ENCODE data around the gene PDE8A.

Gene PDE8A

DNA sequence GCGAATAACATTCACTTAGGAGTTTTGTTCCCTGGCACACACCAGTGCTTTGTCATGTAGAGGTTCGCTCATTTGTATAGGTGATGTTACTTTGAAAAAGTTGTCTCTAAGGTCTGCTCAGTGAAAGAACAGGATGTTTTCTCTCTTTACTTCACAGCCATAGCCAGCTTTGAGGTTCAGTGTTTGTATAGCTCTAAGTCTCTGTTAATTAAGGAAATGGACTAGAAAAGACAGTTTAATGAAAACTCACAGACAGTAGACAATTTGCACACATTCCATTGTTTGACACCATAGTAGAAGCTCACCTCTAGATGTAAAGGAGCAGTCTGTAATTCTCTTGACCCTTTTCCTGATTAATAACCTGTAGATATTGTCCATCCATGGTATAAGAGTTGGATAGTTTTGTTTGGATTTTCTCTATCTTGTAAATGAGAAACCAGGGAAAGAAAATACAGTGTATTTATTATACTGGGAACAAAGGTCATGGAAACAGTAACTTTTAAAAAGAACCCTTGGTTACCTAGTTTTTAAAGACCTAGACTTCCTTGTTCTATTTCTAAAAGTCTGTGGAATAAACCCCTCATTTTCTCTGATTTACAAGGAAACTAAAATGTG is 50.4 kb downstream of the PDE8A start:
- DNase-seq (ENCODE audit: low read depth): no peak

DNA sequence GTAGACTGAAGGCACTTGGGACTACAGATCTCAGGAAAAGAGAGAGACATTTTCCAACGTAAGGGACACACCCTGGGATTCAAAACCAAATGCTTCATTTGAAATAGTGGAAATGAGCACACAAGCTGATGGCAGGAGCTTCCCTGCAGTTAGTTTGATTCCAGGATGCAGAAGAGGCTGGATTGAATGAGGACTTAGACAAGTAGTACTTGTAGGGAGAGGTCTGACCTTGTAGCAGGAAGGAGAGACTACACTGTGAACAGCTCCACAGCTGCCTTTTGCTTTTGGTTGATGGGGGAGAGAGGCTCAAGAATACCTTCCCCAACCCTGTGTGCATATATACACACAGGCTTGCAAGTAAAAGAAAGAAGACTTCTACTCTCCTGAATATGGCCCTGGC is 51.5 kb downstream of the PDE8A start:
- no peak for DNase-seq (ENCODE audit: low read depth)

DNA sequence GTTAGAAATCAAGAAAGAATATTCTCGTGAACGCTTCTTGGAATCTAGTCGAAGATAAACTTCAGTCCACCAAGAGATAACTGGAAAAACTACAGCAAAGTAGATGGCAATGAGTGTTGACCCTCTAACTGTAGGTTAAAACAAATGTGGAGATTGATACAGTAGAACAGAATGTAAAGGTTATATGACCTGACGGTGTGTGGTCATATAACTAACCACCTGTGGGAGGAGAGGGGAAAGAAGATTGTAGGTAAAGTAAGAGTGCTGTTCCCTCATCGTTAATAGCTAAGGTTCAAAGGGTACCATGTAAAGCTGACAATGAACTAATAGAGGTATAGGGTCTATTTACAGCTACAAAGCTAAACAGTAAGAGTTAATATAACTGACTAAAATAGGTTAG is 52.6 kb downstream of the PDE8A start:
- no peak for DNase-seq (ENCODE audit: low read depth)

DNA sequence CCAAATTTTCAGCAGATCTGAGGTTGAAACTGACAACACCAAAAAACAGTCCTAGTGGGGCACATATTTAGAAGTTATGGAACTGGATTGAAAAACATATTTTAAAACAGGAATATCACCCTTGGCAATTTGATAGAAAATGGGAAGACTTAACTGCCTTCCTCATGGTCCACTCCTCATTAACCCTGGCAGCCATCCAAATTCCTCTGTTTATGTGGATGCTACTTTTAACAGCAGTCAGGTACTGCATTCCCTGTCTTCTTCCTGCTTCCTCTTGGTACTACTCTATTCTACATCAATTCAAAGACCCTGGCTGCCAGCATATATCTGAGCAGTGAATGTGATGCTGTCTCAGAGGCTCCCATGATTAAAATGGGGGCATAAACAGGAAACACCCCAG is 54.3 kb downstream of the PDE8A start:
- DNase-seq (ENCODE audit: low read depth): no peak

DNA sequence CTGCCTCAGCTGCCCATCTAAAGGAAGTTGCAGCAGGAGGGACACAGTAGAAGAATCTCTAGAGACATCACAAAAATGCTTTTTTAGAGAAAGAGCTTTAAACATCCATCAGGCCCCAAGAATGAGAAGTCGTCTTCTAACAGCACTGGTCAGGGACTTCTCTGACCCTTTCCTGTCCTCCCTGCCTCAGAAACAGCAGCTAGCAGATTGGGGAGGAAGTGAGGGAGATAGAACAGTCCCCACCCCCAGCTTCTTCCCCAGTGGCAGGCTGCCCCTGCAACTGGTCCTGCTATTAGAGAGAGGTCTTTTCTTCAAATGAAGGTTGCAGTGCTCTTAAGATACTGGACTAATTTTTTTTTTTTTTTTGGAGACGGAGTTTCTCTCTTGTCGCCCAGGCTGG is 55.1 kb downstream of the PDE8A start:
- DNase-seq (ENCODE audit: low read depth): no peak

DNA sequence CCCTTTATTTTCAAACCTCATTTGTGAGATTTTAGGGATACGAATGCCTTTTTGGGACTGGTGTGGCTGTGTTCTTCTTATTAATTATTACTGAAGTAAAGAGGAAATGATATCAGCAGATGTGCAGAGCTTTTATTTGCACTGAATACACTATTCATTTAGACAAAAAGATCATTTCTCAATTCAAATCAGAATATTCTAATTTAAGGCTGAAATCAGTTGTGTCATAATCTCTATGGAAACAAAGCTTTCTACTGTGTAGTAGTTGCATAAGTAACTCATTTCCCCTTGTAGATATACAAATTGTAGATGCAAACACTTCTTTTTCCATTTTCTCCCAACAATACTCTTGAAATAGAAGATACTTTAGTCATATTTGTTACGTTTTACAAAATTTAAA is 56.0 kb downstream of the PDE8A start:
- DNase-seq (ENCODE audit: low read depth): no peak

DNA sequence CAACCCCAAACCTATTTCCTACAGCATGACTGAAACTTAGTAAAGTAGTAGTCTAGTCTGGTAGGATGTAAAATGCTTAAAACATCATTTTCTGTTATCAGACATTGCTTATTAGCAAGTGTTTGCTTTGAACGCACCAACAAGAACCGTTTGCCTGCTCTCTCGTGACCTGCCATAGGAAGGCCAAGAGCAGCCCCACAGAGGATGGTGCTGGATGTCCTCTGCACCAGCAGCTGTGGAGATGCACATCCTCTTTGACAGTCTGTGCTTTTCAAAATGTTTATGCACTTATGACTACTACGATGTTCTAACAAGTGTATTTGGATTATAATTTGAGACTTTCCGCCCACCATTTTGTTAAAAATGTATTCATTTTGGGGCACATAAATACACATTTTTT is 59.6 kb downstream of the PDE8A start:
- no peak for DNase-seq (ENCODE audit: low read depth)

DNA sequence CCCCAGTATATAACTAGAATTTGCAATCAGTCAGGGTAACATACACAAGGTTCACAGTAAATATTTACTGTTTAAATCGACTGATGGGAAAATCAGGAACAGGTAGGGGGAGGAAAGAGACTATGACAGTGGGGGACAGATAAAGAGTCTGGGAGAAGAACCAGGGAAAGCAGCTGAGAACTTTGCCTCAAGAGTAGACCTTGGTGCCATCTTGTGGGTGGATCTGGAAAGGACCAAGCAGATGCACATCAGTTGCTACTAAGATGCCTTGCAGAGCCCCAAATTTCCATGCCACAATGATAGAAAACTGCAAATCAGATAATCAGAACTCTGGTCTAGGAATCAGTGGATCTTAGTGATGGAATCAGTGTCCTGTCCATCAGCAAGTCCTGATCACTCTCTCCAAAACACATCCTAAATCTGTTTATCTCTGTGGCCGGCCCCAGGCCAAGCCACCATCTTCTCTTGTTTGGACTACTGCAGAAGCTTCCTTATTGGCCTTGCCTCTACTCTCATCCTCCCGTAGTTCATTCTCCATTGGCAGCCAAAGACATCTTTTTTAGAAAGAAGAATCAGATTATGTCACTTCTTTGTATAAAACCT is 62.7 kb downstream of the PDE8A start:
- no peak for DNase-seq (ENCODE audit: low read depth)

DNA sequence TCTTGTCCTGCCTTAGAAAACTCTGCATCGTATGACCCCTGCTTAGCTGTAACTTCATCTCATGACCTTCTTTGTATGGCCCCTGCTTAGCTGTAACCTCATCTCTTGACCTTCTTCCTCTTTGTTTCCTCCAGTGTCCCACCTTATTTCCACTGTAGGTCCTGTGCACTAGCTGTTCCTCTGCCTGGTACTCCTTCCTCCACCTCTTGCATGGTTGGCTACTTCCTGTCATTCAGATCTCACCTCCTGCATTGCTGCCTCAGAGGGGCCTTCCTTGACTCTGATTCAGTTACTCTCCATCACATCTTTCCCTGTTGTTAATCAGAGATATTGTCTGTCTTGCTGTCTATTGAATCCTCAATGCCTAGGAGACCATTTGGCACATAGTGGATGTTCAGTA is 63.2 kb downstream of the PDE8A start:
- DNase-seq (ENCODE audit: low read depth): no peak

DNA sequence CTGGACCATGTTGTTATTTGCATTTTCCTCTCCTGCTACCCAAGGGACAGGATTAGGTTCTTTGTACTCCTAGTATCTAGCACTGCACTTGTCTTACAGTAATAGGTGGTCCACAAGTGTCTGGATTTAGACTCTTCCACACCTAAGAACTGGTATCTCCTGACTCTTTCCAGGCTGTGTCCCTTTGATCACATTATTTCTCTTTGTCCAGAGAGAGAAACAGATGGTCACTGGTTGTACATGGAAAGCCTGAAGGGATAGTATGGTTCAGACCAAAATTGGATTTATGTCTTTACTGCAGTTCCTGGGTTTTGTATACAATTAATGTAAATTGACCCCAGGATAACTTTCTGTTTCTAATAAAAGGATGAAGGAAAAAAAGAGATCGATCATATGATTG is 64.0 kb downstream of the PDE8A start:
- no peak for DNase-seq (ENCODE audit: low read depth)

DNA sequence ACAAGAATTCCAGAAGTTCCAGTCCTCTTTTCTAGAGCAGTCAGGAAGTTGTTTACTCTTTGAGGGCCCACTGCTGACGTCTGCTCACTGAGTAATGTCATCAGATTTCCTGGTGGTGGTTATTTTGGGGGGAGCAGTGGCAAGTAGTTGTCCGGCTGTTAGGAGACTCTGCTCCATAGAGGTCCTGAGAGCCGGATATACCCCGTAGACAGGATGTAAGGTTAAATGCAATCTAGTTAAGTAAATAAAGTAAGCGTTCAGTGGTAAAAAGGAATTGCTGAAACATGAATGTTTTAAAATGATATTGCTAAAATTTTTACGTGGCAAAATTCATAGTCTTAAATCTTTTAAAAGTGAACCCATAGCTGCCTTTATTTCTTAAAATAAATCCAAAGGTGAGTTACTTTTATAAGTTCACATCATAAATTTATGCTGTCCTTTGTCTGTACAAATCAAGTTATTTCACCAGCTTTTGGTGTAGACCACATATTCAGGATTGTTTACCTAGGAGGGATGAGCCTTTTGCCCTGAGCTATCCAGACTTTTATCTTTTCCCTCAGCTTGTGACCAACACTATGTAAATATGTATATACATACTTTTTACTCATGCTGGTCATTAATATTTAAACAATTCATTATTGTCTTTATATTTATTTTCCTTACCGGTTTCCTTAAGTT is 65.8 kb downstream of the PDE8A start:
- DNase-seq (ENCODE audit: low read depth): no peak

DNA sequence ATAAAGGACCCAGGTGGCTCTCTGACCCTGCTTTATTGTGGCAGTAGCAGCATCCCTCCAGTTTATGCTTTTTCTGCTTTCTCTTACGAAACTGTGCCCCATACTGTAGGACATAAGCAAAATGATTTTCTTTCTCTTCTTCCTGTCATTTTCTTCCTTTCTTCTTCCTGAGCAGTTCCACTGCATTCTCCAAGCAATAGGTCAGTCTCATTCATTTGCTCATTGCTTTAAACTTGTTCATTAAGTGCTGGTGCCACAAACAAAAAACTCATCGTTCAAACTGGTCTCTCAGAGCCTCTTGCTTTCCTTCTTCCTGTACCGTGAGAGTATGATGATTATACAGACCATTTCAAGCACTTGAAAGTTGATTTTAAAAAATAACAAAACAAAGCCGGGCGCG is 66.8 kb downstream of the PDE8A start:
- DNase-seq (ENCODE audit: low read depth): no peak

DNA sequence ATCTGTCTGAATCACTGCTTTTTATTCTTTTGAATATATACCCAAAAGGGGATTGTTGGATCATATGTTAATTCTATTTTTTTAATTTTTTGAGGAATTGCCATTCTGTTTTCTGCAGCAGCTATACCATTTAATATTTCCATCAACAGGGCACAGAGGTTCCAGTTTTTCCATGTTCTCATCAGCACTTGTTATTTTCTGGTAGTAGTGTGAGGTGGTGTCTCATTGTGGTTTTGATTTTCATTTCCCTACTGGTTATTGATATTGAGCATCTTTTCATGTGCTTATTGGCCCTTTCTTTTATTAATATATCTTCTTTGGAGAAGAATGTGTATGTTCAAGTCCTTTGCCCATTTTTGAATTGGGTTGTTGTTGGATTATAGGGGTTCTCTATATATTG is 68.1 kb downstream of the PDE8A start:
- no peak for DNase-seq (ENCODE audit: low read depth)

DNA sequence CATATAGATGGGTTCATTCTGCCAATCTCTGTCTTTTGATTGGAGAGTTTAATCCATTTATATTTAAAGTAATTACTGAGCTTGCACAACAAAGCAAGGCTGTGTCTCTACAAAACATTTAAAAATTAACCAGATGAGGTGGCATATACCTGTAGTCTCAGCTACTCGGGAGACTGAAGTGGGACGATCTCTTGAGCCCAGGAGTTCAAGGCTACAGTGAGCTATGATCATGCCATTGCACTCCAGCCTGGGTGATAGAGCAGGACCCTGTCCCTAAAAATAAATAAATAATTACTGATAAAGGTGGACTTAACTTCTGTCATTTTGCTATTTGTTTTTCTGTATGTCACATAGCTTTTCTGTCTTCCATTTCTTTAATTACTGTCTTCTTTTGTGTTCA is 78.1 kb downstream of the PDE8A start:
- DNase-seq (ENCODE audit: low read depth): no peak

DNA sequence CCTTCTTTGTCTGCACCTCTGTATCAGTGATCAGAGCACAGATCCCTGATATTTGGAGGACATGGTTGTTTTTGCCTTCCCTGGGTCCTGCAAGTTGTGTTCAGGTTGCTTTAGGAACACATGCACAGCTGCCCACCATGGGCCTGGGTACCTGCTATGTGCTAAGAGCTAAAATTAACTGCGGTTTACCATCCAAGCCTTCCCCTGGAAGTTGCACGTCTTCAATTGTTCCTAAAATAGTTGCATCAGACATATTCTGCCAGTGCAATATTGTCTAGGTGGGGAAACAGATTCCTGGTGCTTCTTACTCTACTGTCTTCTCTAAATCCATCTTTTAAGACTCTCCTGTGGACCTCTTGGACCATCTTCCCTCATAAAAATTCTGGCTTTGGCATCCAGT is 80.9 kb downstream of the PDE8A start:
- DNase-seq (ENCODE audit: low read depth): no peak

DNA sequence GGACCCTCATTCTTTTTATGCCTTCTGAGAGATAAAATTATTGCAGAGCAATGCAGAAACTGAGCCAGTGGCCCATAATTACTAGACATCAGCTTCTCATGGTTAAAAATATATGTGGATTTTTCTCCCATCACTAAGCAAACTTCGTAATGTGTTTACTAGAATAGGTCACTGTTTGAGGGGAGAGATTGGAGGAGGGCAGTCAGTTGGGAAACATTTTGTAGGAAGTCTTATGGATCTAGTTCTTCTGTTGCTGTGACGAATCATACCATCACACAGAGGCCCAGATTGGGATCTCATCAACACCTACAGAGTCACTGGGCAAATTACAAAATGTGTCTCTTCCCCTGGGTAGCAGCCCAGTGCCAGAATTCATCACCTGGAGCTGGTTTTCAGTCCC is 81.4 kb downstream of the PDE8A start:
- DNase-seq (ENCODE audit: low read depth): no peak

DNA sequence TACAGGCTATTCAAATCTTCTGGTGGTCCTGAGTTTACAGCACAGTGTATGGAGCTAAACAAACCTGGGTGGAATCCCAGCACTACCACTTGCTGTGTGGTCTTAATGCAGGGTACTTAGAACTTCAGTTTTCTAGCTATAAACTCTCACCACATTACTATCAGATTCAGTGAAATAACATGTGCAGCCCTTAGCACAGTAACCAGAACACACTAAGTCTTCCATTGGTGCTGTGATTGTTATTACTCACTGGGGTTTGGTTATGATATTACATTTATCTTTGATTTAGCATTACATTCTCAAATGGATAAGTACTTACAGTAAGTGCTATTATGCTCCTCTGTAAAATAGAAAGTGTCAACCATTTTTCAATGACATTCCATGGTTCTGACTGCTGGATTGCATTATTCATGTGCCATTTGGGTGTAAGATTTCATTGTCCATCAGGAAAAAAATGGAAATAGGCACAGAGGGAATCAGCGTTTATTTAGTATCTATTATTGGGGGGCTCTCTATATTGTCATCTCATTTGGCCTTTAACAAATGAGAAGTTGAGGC is 81.9 kb downstream of the PDE8A start:
- DNase-seq (ENCODE audit: low read depth): no peak

DNA sequence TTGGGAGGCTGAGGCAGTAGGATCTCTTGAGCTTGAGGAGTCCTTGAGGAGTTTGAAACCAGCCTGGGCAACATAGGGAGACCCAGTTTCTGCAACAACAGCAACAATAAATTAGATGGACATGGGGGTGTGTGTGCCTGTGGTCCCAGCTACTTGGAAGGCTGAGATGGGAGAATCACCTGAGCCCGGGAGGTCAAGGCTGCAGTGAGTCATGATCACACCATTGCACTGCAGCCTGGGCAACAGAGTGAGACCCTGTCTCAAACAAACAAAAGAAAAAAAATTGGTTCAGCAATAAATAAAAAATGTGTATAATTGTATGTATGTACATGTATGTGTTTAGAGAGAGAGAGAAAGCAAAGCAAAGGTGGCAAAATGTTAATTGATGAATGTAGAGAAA is 83.1 kb downstream of the PDE8A start:
- no peak for DNase-seq (ENCODE audit: low read depth)

DNA sequence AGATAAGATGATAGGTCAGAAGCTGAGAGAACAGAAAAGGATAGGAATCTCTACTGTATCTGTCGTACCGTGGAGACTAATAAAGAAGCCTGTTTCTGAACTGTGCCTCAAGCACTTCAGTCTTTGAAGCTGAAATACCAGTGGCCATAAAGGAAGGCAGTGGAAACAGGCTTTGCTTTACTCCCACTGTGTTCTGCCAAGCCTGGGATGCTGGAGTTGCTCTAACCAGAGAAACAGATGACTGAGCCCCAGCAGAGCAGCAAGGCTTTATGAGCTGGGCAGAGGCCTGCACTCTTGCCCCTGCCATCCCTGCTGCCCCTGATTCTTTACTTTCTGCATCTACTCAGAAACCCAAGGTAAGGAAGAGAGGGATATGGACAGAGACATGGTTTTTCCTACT is 89.4 kb downstream of the PDE8A start:
- no peak for DNase-seq (ENCODE audit: low read depth)

DNA sequence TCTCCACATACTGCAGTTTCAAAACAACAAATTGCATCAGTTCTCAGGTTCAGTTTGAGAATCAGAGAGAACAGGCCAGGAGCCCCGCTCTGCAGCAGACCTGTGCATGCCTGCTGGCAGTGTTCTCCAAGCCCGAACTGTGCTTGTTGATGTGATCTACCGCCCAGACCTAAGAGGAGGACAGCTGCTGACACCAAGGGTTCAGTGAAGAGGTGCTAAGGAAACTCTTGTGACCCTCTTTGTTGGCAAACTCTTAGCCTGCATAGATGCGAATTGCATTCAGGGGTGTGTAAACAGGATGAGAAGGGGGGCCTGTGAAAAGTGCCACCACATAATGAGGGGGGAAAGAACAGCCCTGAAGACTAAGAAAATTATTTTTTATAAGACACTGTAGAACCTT is 89.8 kb downstream of the PDE8A start:
- DNase-seq (ENCODE audit: low read depth): no peak

DNA sequence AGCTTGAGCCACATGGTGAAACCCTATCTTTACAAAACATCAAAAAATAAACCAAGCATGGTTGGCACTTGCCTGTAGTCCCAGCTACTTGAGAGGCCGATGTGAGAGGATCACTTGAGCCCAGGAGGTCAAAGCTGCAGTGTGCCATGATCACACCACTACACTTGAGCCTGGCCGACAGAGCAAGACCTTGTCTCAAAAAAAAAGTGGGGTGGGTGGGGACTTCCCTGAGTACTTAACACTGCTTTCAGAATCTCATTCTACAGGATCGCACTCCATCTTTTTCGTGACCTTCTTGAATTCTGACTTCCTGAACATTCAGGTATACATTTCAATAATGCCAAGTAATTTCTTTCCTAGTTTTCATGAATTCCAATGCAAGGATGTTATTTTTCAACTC is 91.3 kb downstream of the PDE8A start:
- no peak for DNase-seq (ENCODE audit: low read depth)

DNA sequence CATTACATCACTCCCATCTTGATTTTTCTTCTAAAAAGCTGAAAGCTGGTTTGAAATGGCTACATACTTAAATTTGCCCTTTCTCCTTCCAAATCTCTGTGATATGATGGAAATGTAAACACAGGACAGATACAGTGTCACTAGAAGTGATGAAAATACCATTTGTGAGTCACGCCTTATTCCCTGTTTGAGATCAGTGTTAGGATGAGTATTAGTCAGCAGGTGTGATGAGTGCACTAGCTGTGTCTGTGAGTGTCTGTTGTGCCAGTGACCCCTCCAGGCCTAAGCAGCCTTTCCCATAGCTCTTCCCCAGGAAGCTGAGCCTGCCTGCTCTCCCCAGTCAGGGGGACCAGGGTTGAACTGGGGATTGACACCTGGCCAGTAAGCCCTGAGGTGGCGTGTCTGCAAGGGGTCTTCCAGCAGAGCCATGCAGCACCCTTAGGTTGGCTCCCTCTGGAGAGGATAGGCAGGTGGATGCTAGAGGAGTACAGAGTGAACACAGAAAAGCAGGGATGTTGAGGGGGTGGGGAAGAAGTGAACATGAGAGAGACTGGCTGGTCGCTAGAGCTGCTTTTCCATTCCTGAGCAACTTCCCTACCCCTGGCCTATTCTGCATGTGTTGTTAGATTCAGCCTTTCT is 92.0 kb downstream of the PDE8A start:
- peak; percentile 6 for DNase-seq (ENCODE audit: low read depth)

DNA sequence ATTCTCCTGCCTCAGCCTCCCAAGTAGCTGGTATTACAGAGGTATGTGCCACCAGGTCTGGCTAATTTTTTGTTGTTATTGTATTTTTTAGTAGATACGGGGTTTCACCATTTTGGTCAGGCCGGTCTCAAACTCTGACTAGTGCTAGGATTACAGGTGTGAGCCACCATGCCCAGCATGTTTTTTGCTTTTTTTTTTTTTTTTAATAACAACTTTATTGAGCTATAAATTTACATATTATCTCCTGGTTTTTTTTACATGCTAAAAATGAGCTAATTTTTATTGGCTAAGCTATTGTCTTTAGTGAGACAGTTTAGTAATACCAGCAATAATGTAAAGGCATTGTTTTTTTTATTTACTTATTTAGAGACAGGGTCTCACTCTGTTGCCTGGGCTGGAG is 105.2 kb downstream of the PDE8A start:
- no peak for DNase-seq (ENCODE audit: low read depth)
